Parathyroid adenoma (tissue), 2 donors: ENCODE data around the gene ATP6V1B1.
A peak's percentile ranks its signal among the peaks of the same experiment; 100 is the strongest.

Source experiments
- H2AFZ ChIP-seq: fragments of 300-600 bp; sonication (generic); one replicate; pipeline ENCODE4 v1.7.0; 2017; ENCODE audit warnings: antibody characterized with exemption, mild to moderate bottlenecking
- H3K27ac ChIP-seq: fragments of 300-600 bp; sonication (generic); one replicate; pipeline ENCODE4 v1.7.0; 2017
- H3K27me3 ChIP-seq: fragments of 300-600 bp; sonication (generic); one replicate; pipeline ENCODE4 v1.7.0; 2017; ENCODE audit warnings: low read length; ENCODE audit not compliant: control insufficient read depth, insufficient read depth
- H3K36me3 ChIP-seq: fragments of 300-600 bp; sonication (generic); one replicate; pipeline ENCODE4 v1.7.0; 2017; ENCODE audit warnings: low read length; ENCODE audit not compliant: control insufficient read depth, insufficient read depth
- H3K4me1 ChIP-seq: fragments of 300-600 bp; sonication (generic); one replicate; pipeline ENCODE4 v1.7.0; 2017; ENCODE audit warnings: control low read depth
- H3K4me2 ChIP-seq: fragments of 300-600 bp; sonication (generic); one replicate; pipeline ENCODE4 v1.7.0; 2017; ENCODE audit warnings: low read length
- H3K4me3 ChIP-seq: fragments of 300-600 bp; sonication (generic); one replicate; pipeline ENCODE4 v1.7.0; 2017; ENCODE audit warnings: low read depth, low read length
- H3K79me2 ChIP-seq: fragments of 300-600 bp; sonication (generic); one replicate; pipeline ENCODE4 v1.7.0; 2017; ENCODE audit warnings: control low read depth
- H3K9ac ChIP-seq: fragments of 300-600 bp; sonication (generic); one replicate; pipeline ENCODE4 v1.7.0; 2017; ENCODE audit warnings: mild to moderate bottlenecking
- H3K9me3 ChIP-seq: fragments of 300-600 bp; sonication (generic); one replicate; pipeline ENCODE4 v1.7.0; 2017; ENCODE audit warnings: low read length; ENCODE audit not compliant: control insufficient read depth
- CTCF ChIP-seq: fragments of 300-600 bp; sonication (generic); IDR thresholded peaks from one replicate; pipeline ENCODE4 v1.7.0; 2017; ENCODE audit warnings: antibody characterized with exemption, mild to moderate bottlenecking
- donor health status: primary hyperparathyroidism.

The ATP6V1B1 gene

GRCh38 chr2:70919672-70920366 is 15.9 kb upstream of the ATP6V1B1 start:
- no peaks in the 10 kb centered on the region for H3K79me2 ChIP-seq
- H3K4me3 ChIP-seq: no peak overlapping the region
- H3K4me1 ChIP-seq: no peaks in the 10 kb centered on the region
- peak; percentile 94 for TF ChIP-seq CTCF
- no peak overlapping the region for H3K9ac ChIP-seq
- no peaks in the 10 kb centered on the region for H3K36me3 ChIP-seq
- no peak overlapping the region for H2AFZ ChIP-seq
- no peak overlapping the region for H3K27ac ChIP-seq
- no peak overlapping the region for H3K4me2 ChIP-seq
- H3K9me3 ChIP-seq: no peaks in the 10 kb centered on the region
- H3K27me3 ChIP-seq: no peaks in the 10 kb centered on the region

- H3K4me3 ChIP-seq: no peak overlapping the region
- no peaks in the 10 kb centered on the region for H3K27me3 ChIP-seq
Observed at GRCh38 chr2:70920367-70920715, 15.4 kb upstream of the ATP6V1B1 start.

GRCh38 chr2:70921031-70921430 is 14.7 kb upstream of the ATP6V1B1 start:
- Histone ChIP-seq H3K4me1 (no peaks in the 10 kb centered on the region), H3K9me3 (no peaks in the 10 kb centered on the region), H3K79me2 (no peaks in the 10 kb centered on the region), H3K27ac (no peak overlapping the region), H3K36me3 (no peaks in the 10 kb centered on the region), H3K4me3 (no peak overlapping the region), H3K27me3 (no peaks in the 10 kb centered on the region), H2AFZ (no peak overlapping the region), H3K9ac (no peak overlapping the region), H3K4me2 (no peak overlapping the region)
- TF ChIP-seq CTCF: no peak

More at GRCh38 chr2:70920367-70920715, 15.4 kb upstream of the ATP6V1B1 start:
- H2AFZ ChIP-seq: no peak overlapping the region
- no peaks in the 10 kb centered on the region for H3K79me2 ChIP-seq
- H3K4me2 ChIP-seq: no peak overlapping the region
- H3K4me1 ChIP-seq: no peaks in the 10 kb centered on the region
- TF ChIP-seq CTCF: no peak
- no peak overlapping the region for H3K27ac ChIP-seq
- H3K36me3 ChIP-seq: no peaks in the 10 kb centered on the region
- H3K9me3 ChIP-seq: no peaks in the 10 kb centered on the region
- H3K9ac ChIP-seq: no peak overlapping the region

GRCh38 chr2:70921839-70922234 is 13.9 kb upstream of the ATP6V1B1 start:
- Histone ChIP-seq H3K4me2 (no peak overlapping the region), H3K27ac (no peak overlapping the region), H3K36me3 (no peaks in the 10 kb centered on the region), H3K9ac (no peak overlapping the region), H3K79me2 (no peaks in the 10 kb centered on the region), H3K4me3 (no peak overlapping the region), H3K27me3 (no peaks in the 10 kb centered on the region), H3K9me3 (no peaks in the 10 kb centered on the region), H2AFZ (no peak overlapping the region), H3K4me1 (no peaks in the 10 kb centered on the region)
- no peak for TF ChIP-seq CTCF
